ENCODE results near the gene MYADM. TPM values are rescaled to one million over a fixed set of nuclear protein-coding genes. Genes with fewer than 3 reads are reported as not detected.

The MYADM gene, protein sequence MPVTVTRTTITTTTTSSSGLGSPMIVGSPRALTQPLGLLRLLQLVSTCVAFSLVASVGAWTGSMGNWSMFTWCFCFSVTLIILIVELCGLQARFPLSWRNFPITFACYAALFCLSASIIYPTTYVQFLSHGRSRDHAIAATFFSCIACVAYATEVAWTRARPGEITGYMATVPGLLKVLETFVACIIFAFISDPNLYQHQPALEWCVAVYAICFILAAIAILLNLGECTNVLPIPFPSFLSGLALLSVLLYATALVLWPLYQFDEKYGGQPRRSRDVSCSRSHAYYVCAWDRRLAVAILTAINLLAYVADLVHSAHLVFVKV
- total RNA-seq: 100 to 1,000 TPM; 112 to 157 TPM
- 65.5 TPM for polyA plus RNA-seq (2013, experiment 1 of 2)
- polyA plus RNA-seq (2013, experiment 2 of 2): 69.2 TPM
- long read RNA-seq, experiment 1, transcript MYADM-202 (2 exons, 1,492 nt): major isoform, 6 of 25 reads
- long read RNA-seq, experiment 1, partial matches to known transcripts: 0 of 25 reads
- long read RNA-seq, experiment 1, other reads (novel, unspliced or antisense): 14 of 25 reads
- long read RNA-seq, experiment 2, transcript MYADM-202 (2 exons, 1,492 nt): minor isoform, 36 of 211 reads
- long read RNA-seq, experiment 2, transcript MYADM-204 (3 exons, 3,056 nt): major isoform, 116 of 211 reads
- long read RNA-seq, experiment 2, transcript MYADM-207 (3 exons, 1,009 nt): minor isoform, 18 of 211 reads
- long read RNA-seq, experiment 2, transcript MYADM-209 (3 exons, 777 nt): minor isoform, 11 of 211 reads
- long read RNA-seq, experiment 2, partial matches to known transcripts: 19 of 211 reads
- long read RNA-seq, experiment 2, other reads (novel, unspliced or antisense): 6 of 211 reads
- long read RNA-seq, experiment 3, transcript MYADM-204 (3 exons, 3,056 nt): major isoform, 12 of 54 reads
- long read RNA-seq, experiment 3, partial matches to known transcripts: 34 of 54 reads
- long read RNA-seq, experiment 3, other reads (novel, unspliced or antisense): 4 of 54 reads
- long read RNA-seq, experiment 4, transcript MYADM-204 (3 exons, 3,056 nt): major isoform, 26 of 41 reads
- long read RNA-seq, experiment 4, partial matches to known transcripts: 0 of 41 reads
- long read RNA-seq, experiment 4, other reads (novel, unspliced or antisense): 8 of 41 reads

DNA sequence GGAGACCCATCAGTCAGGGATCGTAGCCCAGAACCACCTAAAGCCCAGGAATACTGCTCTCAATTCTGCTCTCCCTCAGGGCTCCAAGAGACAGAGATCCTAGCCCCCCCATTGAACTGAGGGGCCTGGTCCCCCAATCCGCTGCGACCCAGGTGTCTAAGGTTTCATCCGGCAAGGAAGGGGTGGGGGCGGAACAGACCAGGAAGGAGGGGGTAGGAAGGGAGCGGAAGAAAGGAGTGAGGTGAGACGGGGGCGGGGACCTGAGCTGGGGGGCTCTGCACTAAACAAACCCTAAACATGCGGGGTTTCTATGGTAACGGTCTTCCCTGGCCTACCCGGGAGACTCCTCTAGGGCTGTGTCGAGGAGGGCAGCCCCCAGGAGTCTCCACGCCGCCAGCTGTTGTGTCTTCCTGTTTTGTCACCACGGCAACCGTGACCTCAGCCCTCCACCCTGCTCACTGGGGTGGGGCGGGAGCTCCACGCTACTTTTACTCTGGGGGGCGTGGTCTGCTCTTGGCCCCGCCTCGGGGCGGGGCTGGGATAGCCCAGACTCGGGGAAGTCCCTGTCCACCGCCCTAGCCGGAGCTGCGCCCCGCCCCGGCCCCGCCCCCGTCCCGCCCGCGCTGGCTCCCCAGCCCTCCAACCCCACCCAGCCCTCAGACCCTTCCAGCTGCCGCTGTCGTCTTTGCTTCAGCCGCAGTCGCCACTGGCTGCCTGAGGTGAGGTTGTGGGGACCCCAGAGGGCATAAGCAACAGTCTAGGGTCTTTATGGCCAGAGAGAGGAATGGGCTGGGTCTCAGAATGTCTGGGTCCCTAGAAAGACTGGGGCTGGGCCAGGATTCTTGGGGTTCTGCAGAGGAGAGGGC lies at the start of gene MYADM:
Gene MYADM (plus strand): TSS at position 659 of the 866 bp plus-strand sequence. CDS start 5,647 bp downstream, outside the sequence.
- Histone ChIP-seq H3K4me3 (ENCODE audit: low read length) (peak within 1 kb of the TSS; percentile 95), H3K36me3 (ENCODE audit: control insufficient read depth, insufficient read depth, low read length) (peaks cover 16% of the 10 kb centered on the region), H3K27me3 (ENCODE audit: control insufficient read depth, insufficient read depth, low read length, poor library complexity, severe bottlenecking) (no peaks in the 10 kb centered on the region), H3K9ac (ENCODE audit: extremely low read depth, low read length, poor library complexity, severe bottlenecking) (peak within 1 kb of the TSS; percentile 99), H3K27ac (ENCODE audit: low read depth, low read length) (peak within 1 kb of the TSS; percentile 100), H3K4me1 (ENCODE audit: control insufficient read depth, insufficient read depth, low read length) (no peaks in the 10 kb centered on the region), H3K9me3 (ENCODE audit: control insufficient read depth, low read length) (no peaks in the 10 kb centered on the region)
- peak within 1 kb of the TSS; percentile 99 for H3K27ac Mint-ChIP-seq
- H3K27me3 Mint-ChIP-seq (ENCODE audit: insufficient read depth): peaks cover 3% of the 10 kb centered on the region
- H3K4me1 Mint-ChIP-seq: peaks cover 17% of the 10 kb centered on the region
- 3 to 5% methylated on average over 9 to 26 of the region's 37 CpGs for WGBS, 2 experiments (ENCODE audit: insufficient coverage in 1 of 2, insufficient read length in 1 of 2)
- TF ChIP-seq, protein P1, sequence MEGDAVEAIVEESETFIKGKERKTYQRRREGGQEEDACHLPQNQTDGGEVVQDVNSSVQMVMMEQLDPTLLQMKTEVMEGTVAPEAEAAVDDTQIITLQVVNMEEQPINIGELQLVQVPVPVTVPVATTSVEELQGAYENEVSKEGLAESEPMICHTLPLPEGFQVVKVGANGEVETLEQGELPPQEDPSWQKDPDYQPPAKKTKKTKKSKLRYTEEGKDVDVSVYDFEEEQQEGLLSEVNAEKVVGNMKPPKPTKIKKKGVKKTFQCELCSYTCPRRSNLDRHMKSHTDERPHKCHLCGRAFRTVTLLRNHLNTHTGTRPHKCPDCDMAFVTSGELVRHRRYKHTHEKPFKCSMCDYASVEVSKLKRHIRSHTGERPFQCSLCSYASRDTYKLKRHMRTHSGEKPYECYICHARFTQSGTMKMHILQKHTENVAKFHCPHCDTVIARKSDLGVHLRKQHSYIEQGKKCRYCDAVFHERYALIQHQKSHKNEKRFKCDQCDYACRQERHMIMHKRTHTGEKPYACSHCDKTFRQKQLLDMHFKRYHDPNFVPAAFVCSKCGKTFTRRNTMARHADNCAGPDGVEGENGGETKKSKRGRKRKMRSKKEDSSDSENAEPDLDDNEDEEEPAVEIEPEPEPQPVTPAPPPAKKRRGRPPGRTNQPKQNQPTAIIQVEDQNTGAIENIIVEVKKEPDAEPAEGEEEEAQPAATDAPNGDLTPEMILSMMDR (conservative IDR thresholded peaks at IDR 0.05): no peak
- H3K4me3 Mint-ChIP-seq: peak within 1 kb of the TSS; percentile 98
- H3K9me3 Mint-ChIP-seq: no peaks in the 10 kb centered on the region
- peaks cover 14% of the 10 kb centered on the region for H3K36me3 Mint-ChIP-seq (ENCODE audit: low read depth)
- DNase-seq: peak; percentile 100

DNA sequence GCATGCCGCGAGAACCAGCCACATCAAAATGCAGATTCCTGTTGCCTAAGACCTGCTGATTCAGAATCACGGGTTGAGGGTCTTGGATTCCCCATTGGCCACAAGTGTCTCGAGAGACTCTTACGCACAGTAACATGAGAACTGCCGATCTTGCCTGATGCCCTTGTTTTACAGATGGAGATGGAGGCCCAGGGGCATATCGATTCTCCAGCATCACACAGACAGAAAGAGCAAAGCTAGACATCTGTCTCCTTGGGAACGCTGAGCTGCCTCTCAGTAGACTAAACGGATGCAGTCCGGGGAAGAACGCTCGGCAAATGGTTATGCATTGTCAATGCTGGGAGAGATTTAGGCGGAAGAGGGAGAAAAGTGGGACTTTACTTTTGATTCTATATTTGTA lies 48.9 kb upstream of the MYADM start:
- H3K4me1 ChIP-seq (ENCODE audit: control insufficient read depth, insufficient read depth, low read length): no peaks in the 10 kb centered on the region
- H3K9me3 ChIP-seq (ENCODE audit: control insufficient read depth, low read length): no peaks in the 10 kb centered on the region
- Mint-ChIP-seq H3K4me1 (no peaks in the 10 kb centered on the region), H3K27me3 (ENCODE audit: insufficient read depth) (no peaks in the 10 kb centered on the region), H3K9me3 (no peaks in the 10 kb centered on the region), H3K4me3 (no peak overlapping the region), H3K36me3 (ENCODE audit: low read depth) (no peaks in the 10 kb centered on the region), H3K27ac (no peak overlapping the region)
- TF ChIP-seq, protein P1 (conservative IDR thresholded peaks at IDR 0.05): no peak
- no peak overlapping the region for H3K9ac ChIP-seq (ENCODE audit: extremely low read depth, low read length, poor library complexity, severe bottlenecking)
- no peak overlapping the region for H3K4me3 ChIP-seq (ENCODE audit: low read length)
- no peak overlapping the region for H3K27ac ChIP-seq (ENCODE audit: low read depth, low read length)
- DNase-seq: no peak
- 86 to 95% methylated on average over 12 to 13 of the region's 13 CpGs for WGBS, 2 experiments (ENCODE audit: insufficient coverage in 1 of 2, insufficient read length in 1 of 2)
- H3K27me3 ChIP-seq (ENCODE audit: control insufficient read depth, insufficient read depth, low read length, poor library complexity, severe bottlenecking): no peaks in the 10 kb centered on the region
- no peaks in the 10 kb centered on the region for H3K36me3 ChIP-seq (ENCODE audit: control insufficient read depth, insufficient read depth, low read length)

Data from endodermal cell (in vitro differentiated cells).